Lung (tissue), 12 donors: ENCODE data around the gene FOXA2. TPM values are rescaled to one million over a fixed set of nuclear protein-coding genes. Genes with fewer than 3 reads are reported as not detected.

Experiments used
- ATAC-seq: fragments of 200-7000 bp; cut with Tn5 transposase; one replicate; pipeline ENCODE4 v1.9.1; 2020; ENCODE audit warnings: moderate number of reproducible peaks; ENCODE audit not compliant: insufficient read depth, low FRiP score
- DNase-seq, 3 donors: peaks; one replicate each; pipeline ENCODE4 v3.0.0-alpha.2; 2013 to 2017
- H3K27ac ChIP-seq, 2 donors: one replicate each; pipeline ENCODE4 v1.5.1; 2013; ENCODE audit warnings: mild to moderate bottlenecking in 2 of 2, moderate library complexity in 2 of 2, control low read depth in 1 of 2, inconsistent platforms in 1 of 2, low read depth in 1 of 2, low read length in 1 of 2
- H3K27me3 ChIP-seq, 3 donors: one replicate each; pipeline ENCODE4 v1.5.1; 2013; ENCODE audit warnings: low read length in 2 of 3; ENCODE audit not compliant: control insufficient read depth in 3 of 3, insufficient read depth in 3 of 3
- H3K36me3 ChIP-seq, 4 donors: one replicate each; pipeline ENCODE4 v1.5.1; 2013; ENCODE audit warnings: low read length in 4 of 4, mild to moderate bottlenecking in 1 of 4, moderate library complexity in 1 of 4; ENCODE audit not compliant: control insufficient read depth in 4 of 4, insufficient read depth in 4 of 4
- H3K4me1 ChIP-seq, 5 donors: one replicate each; pipeline ENCODE4 v1.5.1; 2013; ENCODE audit warnings: low read length in 5 of 5, mild to moderate bottlenecking in 2 of 5, moderate library complexity in 1 of 5; ENCODE audit not compliant: control insufficient read depth in 5 of 5, insufficient read depth in 5 of 5
- H3K4me3 ChIP-seq: one replicate; pipeline ENCODE4 v1.5.1; 2013; ENCODE audit warnings: mild to moderate bottlenecking, control low read depth, moderate library complexity
- H3K9ac ChIP-seq, 2 donors: one replicate each; pipeline ENCODE4 v1.5.1; 2013; ENCODE audit warnings: low read length in 2 of 2, control low read depth in 1 of 2; ENCODE audit not compliant: insufficient read depth in 1 of 2
- H3K9me3 ChIP-seq, 4 donors: one replicate each; pipeline ENCODE4 v1.5.1; 2013; ENCODE audit warnings: low read length in 3 of 4, mild to moderate bottlenecking in 1 of 4, moderate library complexity in 1 of 4; ENCODE audit not compliant: control insufficient read depth in 4 of 4, insufficient read depth in 3 of 4
- CTCF ChIP-seq: IDR thresholded peaks from 2 replicates; pipeline ENCODE4 v1.5.1; 2012; ENCODE audit warnings: mild to moderate bottlenecking; ENCODE audit errors: control extremely low read depth, extremely low read depth
- WGBS, 2 donors: extraction: QIAGEN DNeasy Blood & Tissue Kit; methylation state at CpG; one replicate each; pipeline ENCODE4 v1.1.7; 2013; 5-methylcytosine and 5-hydroxymethylcytosine counted together
- polyA plus RNA-seq, 2 donors: library from polyadenylated mRNA; stranded (reverse); fragments of 200-250 nt; gene quantifications; one replicate each; pipeline ENCODE4 v1.2.1, GENCODE V29; 2013
- total RNA-seq, 2 donors: library from RNA; depleted of rRNA in 1 of 2; stranded (reverse); fragments of >200 nt in 1 of 2; gene quantifications; one replicate each; pipeline ENCODE4 v1.2.1, GENCODE V29; 2014 to 2021
- donor health status: control.
- donor health status: control.
- donor health status: Bipolar disorder and iron deficiency.
- donor health status: healthy.
- donor health status: DM: yes; HTN: yes; CAD: no.

FOXA2 gene
- total and polyA plus RNA-seq, 4 donors = 10.0 to 39.5 (median 17.6) TPM

GRCh38 chr20:22620342-22620741 is 36.0 kb upstream of the FOXA2 start:
- Histone ChIP-seq H3K4me1 (peaks cover 0 to 2% (median 0%) of the 10 kb centered on the region in 5 donors), H3K9ac (no peak overlapping the region), H3K9me3 (peaks cover 0 to 2% (median 0%) of the 10 kb centered on the region in 4 donors), H3K27ac (no peak overlapping the region), H3K4me3 (no peak overlapping the region), H3K36me3 (no peaks in the 10 kb centered on the region), H3K27me3 (peaks cover 0 to 6% (median 0%) of the 10 kb centered on the region in 3 donors)
- no peak for ATAC-seq
- DNase-seq = no peak
- 58 to 70% methylated on average over 9 of the region's 9 CpGs for WGBS, 2 donors
- TF ChIP-seq CTCF = no peak

GRCh38 chr20:22619806-22620205 is 35.4 kb upstream of the FOXA2 start:
- no peak overlapping the region for H3K27ac ChIP-seq

GRCh38 chr20:22619272-22619671 is 34.9 kb upstream of the FOXA2 start:
- DNase-seq = no peak
- Histone ChIP-seq H3K9ac (no peak overlapping the region), H3K4me1 (peaks cover 0 to 2% (median 0%) of the 10 kb centered on the region in 5 donors), H3K27me3 (peaks cover 0 to 6% (median 0%) of the 10 kb centered on the region in 3 donors), H3K4me3 (no peak overlapping the region), H3K9me3 (peaks cover 0 to 3% (median 0%) of the 10 kb centered on the region in 4 donors), H3K36me3 (no peaks in the 10 kb centered on the region), H3K27ac (no peak overlapping the region)
- WGBS, 2 donors = 42 to 71% methylated on average over 2 of the region's 2 CpGs
- ATAC-seq = no peak
- TF ChIP-seq CTCF = no peak

More at GRCh38 chr20:22619806-22620205, 35.4 kb upstream of the FOXA2 start:
- Histone ChIP-seq H3K9me3 (peaks cover 0 to 2% (median 0%) of the 10 kb centered on the region in 4 donors), H3K4me1 (peaks cover 0 to 2% (median 0%) of the 10 kb centered on the region in 5 donors), H3K27me3 (peaks cover 0 to 6% (median 0%) of the 10 kb centered on the region in 3 donors), H3K36me3 (no peaks in the 10 kb centered on the region), H3K4me3 (no peak overlapping the region), H3K9ac (no peak overlapping the region)
- ATAC-seq (no peak), DNase-seq (no peak)
- TF ChIP-seq CTCF = no peak
- 66 to 69% methylated on average over 6 of the region's 6 CpGs for WGBS, 2 donors

- Histone ChIP-seq H3K9ac (no peak overlapping the region), H3K27me3 (peaks cover 0 to 6% (median 3%) of the 10 kb centered on the region in 3 donors), H3K36me3 (no peaks in the 10 kb centered on the region), H3K27ac (no peak overlapping the region), H3K9me3 (peaks cover 0 to 2% (median 0%) of the 10 kb centered on the region in 4 donors), H3K4me1 (no peaks in the 10 kb centered on the region), H3K4me3 (no peak overlapping the region)
- DNase-seq = peak in 2 of 3 donors; percentile 18 to 19
- no peak for TF ChIP-seq CTCF
- ATAC-seq = peak; percentile 73
- 56 to 88% methylated on average over 3 of the region's 3 CpGs for WGBS, 2 donors
Observed at GRCh38 chr20:22617160-22617559, 32.8 kb upstream of the FOXA2 start.
